Gastroesophageal sphincter (tissue), 3 donors: ENCODE measurements around the gene ADCY2.

ENCODE experiments used
- CTCF ChIP-seq, 4 experiments: fragments of 200-600 bp in 2 of 4; fragments of 450-650 bp in 2 of 4; sonication (generic) in 1 of 4; IDR thresholded peaks; one replicate each; pipeline ENCODE4 v1.5.1; 2017 to 2019; ENCODE audit warnings: antibody characterized with exemption in 4 of 4, mild to moderate bottlenecking in 2 of 4, moderate library complexity in 2 of 4
- EP300 ChIP-seq: sonication (generic); formaldehyde crosslinking; IDR thresholded peaks from one replicate; pipeline ENCODE4 v1.6.1; 2017; ENCODE audit warnings: antibody characterized with exemption, mild to moderate bottlenecking
- POLR2A ChIP-seq, 2 donors: fragments of 450-650 bp; IDR thresholded peaks; one replicate each; pipeline ENCODE4 v1.6.1; 2017; ENCODE audit warnings: antibody characterized with exemption in 2 of 2, mild to moderate bottlenecking in 2 of 2, moderate library complexity in 1 of 2

- TF ChIP-seq CTCF (IDR thresholded peaks at IDR 0.05) (no peak), POLR2A (IDR thresholded peaks at IDR 0.05) (no peak), EP300 (no peak)
Observed at GRCh38 chr5:7628248-7628647, 232.3 kb downstream of the ADCY2 start.
